HepG2 (cell line): ENCODE measurements around the gene RDH16. TPM values are rescaled to one million over a fixed set of nuclear protein-coding genes. Genes with fewer than 3 reads are reported as not detected.

Experiments
- ATAC-seq: fragments of 200-7000 bp; cut with Tn5 transposase; 3 replicates; pipeline ENCODE4 v1.9.1; 2020; ENCODE audit warnings: mild to moderate bottlenecking, moderate library complexity
- BruUV-seq: library from RNA; stranded (reverse); fragments of 400-500 nt; replicated peaks from 2 replicates; lab custom pipeline; 2021; lab: Mats Ljungman, UMichigan
- CTCF ChIA-PET: fragments of 300-600 bp; formaldehyde crosslinking; extraction: SDS; loops from one replicate; lab custom pipeline; 2021; ENCODE audit warnings: low total read pairs, inconsistent platforms, low intra/inter-chr PET ratio; lab: Yijun Ruan, JAX
- POLR2A ChIA-PET: fragments of 350-600 bp; sonication (Branson Sonifier 250); formaldehyde crosslinking; loops from one replicate; lab custom pipeline; 2020; ENCODE audit warnings: antibody characterized with exemption, inconsistent platforms; lab: Yijun Ruan, JAX
- DNase-seq: peaks from one replicate; pipeline ENCODE4 v3.0.0-alpha.2; 2015; ENCODE audit warnings: low spot score
- FAIRE-seq: peaks from 3 replicates; lab custom pipeline; 2011; peaks lifted over from hg19 to GRCh38; lab: Jason Lieb, UNC
- H2AFZ ChIP-seq: one replicate; pipeline ENCODE4 v1.6.1; 2011; ENCODE audit warnings: low read length, inconsistent platforms
- H3K27ac ChIP-seq: fragments of 300-600 bp; 3 replicates; pipeline ENCODE4 v1.8.0; 2011; ENCODE audit warnings: mixed run types, mild to moderate bottlenecking, mixed read lengths, low read length, inconsistent platforms; ENCODE audit not compliant: insufficient read depth; ENCODE audit errors: extremely low read length
- H3K27me3 ChIP-seq, 2 experiments: fragments of 200-600 bp in 1 of 2; 2 replicates in 1 of 2; 3 replicates in 1 of 2; pipeline versions ENCODE4 v1.6.0 to v1.8.0; 2011; ENCODE audit warnings: low read length in 2 of 2, mild to moderate bottlenecking in 2 of 2, moderate library complexity in 2 of 2, inconsistent platforms in 1 of 2; ENCODE audit not compliant: insufficient read depth in 2 of 2, control insufficient read depth in 1 of 2
- H3K36me3 ChIP-seq, 2 experiments: fragments of 200-600 bp in 1 of 2; replicated peaks in 1 of 2; 2 replicates in 1 of 2; 3 replicates in 1 of 2; pipeline versions ENCODE4 v1.5.1 to v1.8.0; 2011; ENCODE audit warnings: low read length in 2 of 2, inconsistent platforms in 1 of 2; ENCODE audit not compliant: insufficient read depth in 2 of 2, control insufficient read depth in 1 of 2
- H3K4me1 ChIP-seq: 2 replicates; pipeline ENCODE4 v1.5.1; 2012; ENCODE audit warnings: low read length, inconsistent platforms; ENCODE audit not compliant: insufficient read depth
- H3K4me2 ChIP-seq: 2 replicates; pipeline ENCODE4 v1.6.0; 2011; ENCODE audit warnings: low read depth, low read length, inconsistent platforms
- H3K4me3 ChIP-seq, 3 experiments: fragments of 200-600 bp in 1 of 3; sonication (generic), shearing (Covaris generic) in 1 of 3; replicated peaks in 1 of 3; 2 replicates each; pipeline ENCODE4 v1.5.1; 2011 to 2016; ENCODE audit warnings: low read length in 3 of 3, inconsistent platforms in 2 of 3, low read depth in 2 of 3, mild to moderate bottlenecking in 2 of 3, control low read depth in 1 of 3, mixed read lengths in 1 of 3; ENCODE audit not compliant: insufficient read depth in 1 of 3
- H3K79me2 ChIP-seq: one replicate; pipeline ENCODE4 v1.6.1; 2011; ENCODE audit warnings: low read length, inconsistent platforms; ENCODE audit not compliant: insufficient read depth
- H3K9ac ChIP-seq: 2 replicates; pipeline ENCODE4 v1.6.0; 2011; ENCODE audit warnings: mild to moderate bottlenecking, low read depth, low read length, inconsistent platforms; ENCODE audit not compliant: insufficient read depth
- H3K9me3 ChIP-seq: 2 replicates; pipeline ENCODE4 v1.5.1; 2012; ENCODE audit warnings: mild to moderate bottlenecking, low read length
- H4K20me1 ChIP-seq: 2 replicates; pipeline ENCODE4 v1.6.0; 2011; ENCODE audit warnings: inconsistent platforms, mild to moderate bottlenecking, low read length, moderate library complexity; ENCODE audit not compliant: insufficient read depth
- GATAD1 ChIP-seq: IDR thresholded peaks from 2 replicates; pipeline ENCODE4 v1.6.1; 2016; ENCODE audit warnings: missing genetic modification reagents, missing compliant biosample characterization
- HOXA9 ChIP-seq: sonication (generic); formaldehyde crosslinking; IDR thresholded peaks from 2 replicates; pipeline ENCODE4 v1.8.1; 2022; ENCODE audit warnings: missing genetic modification reagents, mild to moderate bottlenecking, moderate library complexity, borderline replicate concordance
- HOXD1 ChIP-seq: sonication (generic); formaldehyde crosslinking; IDR thresholded peaks from 2 replicates; pipeline ENCODE4 v1.5.0; 2020; ENCODE audit warnings: missing genetic modification reagents
- PAX8 ChIP-seq: sonication (generic); formaldehyde crosslinking; IDR thresholded peaks from 2 replicates; pipeline ENCODE4 v1.8.0; 2022; ENCODE audit warnings: mild to moderate bottlenecking, missing genetic modification reagents, borderline replicate concordance
- RELA ChIP-seq: sonication (generic); formaldehyde crosslinking; IDR thresholded peaks from 2 replicates; pipeline ENCODE4 v1.4.0; 2020; ENCODE audit warnings: missing genetic modification reagents
- SMAD9 ChIP-seq: sonication (generic); formaldehyde crosslinking; IDR thresholded peaks from 2 replicates; pipeline ENCODE4 v1.5.1; 2020; ENCODE audit warnings: mild to moderate bottlenecking, missing genetic modification reagents
- SP5 ChIP-seq: IDR thresholded peaks from 2 replicates; pipeline ENCODE4 v1.6.1; 2016; ENCODE audit warnings: low read depth, borderline replicate concordance
- TBP ChIP-seq: sonication (generic); formaldehyde crosslinking; IDR thresholded peaks from 2 replicates; pipeline ENCODE4 v1.5.0; 2020; ENCODE audit warnings: missing genetic modification reagents
- ZBTB42 ChIP-seq: sonication (generic); formaldehyde crosslinking; IDR thresholded peaks from 2 replicates; pipeline ENCODE4 v1.5.0; 2020; ENCODE audit warnings: mild to moderate bottlenecking, missing genetic modification reagents
- ZMAT3 ChIP-seq: sonication (generic); formaldehyde crosslinking; conservative IDR thresholded peaks from 2 replicates; pipeline ENCODE4 v1.7.0; 2021; ENCODE audit warnings: missing genetic modification reagents
- ZMYM3 ChIP-seq: sonication (generic); formaldehyde crosslinking; IDR thresholded peaks from 2 replicates; pipeline ENCODE4 v1.5.1; 2020; ENCODE audit warnings: mild to moderate bottlenecking, missing genetic modification reagents
- ZNF337 ChIP-seq: sonication (generic); formaldehyde crosslinking; IDR thresholded peaks from 2 replicates; pipeline ENCODE4 v1.5.1; 2020; ENCODE audit warnings: missing genetic modification reagents, low read depth, mild to moderate bottlenecking, borderline replicate concordance
- ZNF451 ChIP-seq: sonication (generic); formaldehyde crosslinking; IDR thresholded peaks from 2 replicates; pipeline ENCODE4 v1.5.0; 2020; ENCODE audit warnings: mild to moderate bottlenecking, missing genetic modification reagents
- ZNF616 ChIP-seq: sonication (generic); formaldehyde crosslinking; IDR thresholded peaks from 2 replicates; pipeline ENCODE4 v1.5.0; 2020; ENCODE audit warnings: low read depth, mild to moderate bottlenecking, missing genetic modification reagents
- WGBS: methylation state at CpG from one replicate; pipeline ENCODE4 v1.1.6; 2017; ENCODE audit warnings: low lambda C conversion rate; 5-methylcytosine and 5-hydroxymethylcytosine counted together
- in situ Hi-C: cut with HindIII; loops from 2 replicates; pipeline ENCODE4 v1.10.0; 2017; ENCODE audit warnings: low pct_unique_long_range_greater_than_20kb; ENCODE audit not compliant: extremely low pct_ligation_motif_present
- intact Hi-C: fragments of 100-400 bp; cut with micrococcal nuclease; formaldehyde crosslinking; loops from one replicate; pipeline ENCODE4 v1.10.0; 2022; ENCODE audit not compliant: unreplicated experiment
- polyA plus RNA-seq, 8 experiments: library from polyadenylated mRNA; depleted of rRNA in 3 of 8; stranded (reverse) in 7 of 8; unstranded in 1 of 8; fragments of >200 nt; fragmentation: Illumina TruSeq in 4 of 8; extraction: Trizol in 4 of 8; gene quantifications; 2 replicates each; pipeline versions ENCODE4 v1.2.1 to v1.2.3, GENCODE V29; 2011 to 2016; ENCODE audit warnings: low read depth in 4 of 8, missing spikeins in 1 of 8, mixed read lengths in 1 of 8; ENCODE audit not compliant: insufficient read depth in 1 of 8
- total RNA-seq, 5 experiments: library from RNA; depleted of rRNA; stranded (reverse); fragments of >200 nt; fragmentation: Illumina TruSeq; extraction: Trizol; gene quantifications; 2 replicates each; pipeline ENCODE4 v1.2.3, GENCODE V29; 2016; ENCODE audit warnings: low read depth in 1 of 5
- TF ChIP-seq, protein P1 (sequence below): sonication (generic); formaldehyde crosslinking; IDR thresholded peaks from 2 replicates; pipeline ENCODE4 v1.4.0; 2020; ENCODE audit warnings: missing genetic modification reagents
- TF ChIP-seq, protein P2 (sequence below): fragments of 450-650 bp; IDR thresholded peaks from 2 replicates; pipeline ENCODE4 v1.6.1; 2016
- TF ChIP-seq, protein P3 (sequence below): sonication (generic); formaldehyde crosslinking; IDR thresholded peaks from 2 replicates; pipeline ENCODE4 v1.4.0; 2020; ENCODE audit warnings: missing genetic modification reagents, borderline replicate concordance

Gene RDH16
- total and polyA plus RNA-seq, 2 of the 13 experiments (the other 11 are each of a cell fraction or from before 2014, with no cell fraction given): 0.05 to 0.13 TPM

DNA sequence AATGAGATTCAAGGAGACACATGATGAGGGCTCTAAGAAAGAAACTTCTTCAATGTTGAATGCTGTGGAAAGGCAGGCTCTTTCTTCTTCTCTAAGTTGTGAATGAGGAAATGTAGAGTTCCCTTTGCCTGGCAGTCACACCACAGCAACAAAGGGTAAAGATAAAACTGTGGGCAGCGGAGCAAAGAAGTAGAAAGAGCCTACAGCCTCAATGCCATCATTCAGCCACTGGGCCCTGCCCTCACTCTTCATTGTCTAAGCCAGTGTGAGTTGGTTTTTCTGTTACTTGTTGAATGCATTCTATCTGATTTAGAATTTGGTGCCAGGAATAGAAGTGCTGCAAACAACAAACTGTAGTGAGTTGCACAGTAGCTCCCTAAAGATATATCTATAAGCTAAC is 35.4 kb downstream of the RDH16 start:
- DNase-seq (no peak), ATAC-seq (no peak), FAIRE-seq (no peak)
- no peaks in the 10 kb centered on the region for H3K4me1 ChIP-seq
- no TSS peak for BruUV-seq
- no peak overlapping the region for H3K27ac ChIP-seq
- H3K9me3 ChIP-seq: no peaks in the 10 kb centered on the region
- H2AFZ ChIP-seq: no peak overlapping the region
- no peaks in the 10 kb centered on the region for H3K79me2 ChIP-seq
- no peak overlapping the region for H3K4me3 ChIP-seq
- no peak overlapping the region for H3K9ac ChIP-seq
- H3K36me3 ChIP-seq: no peaks in the 10 kb centered on the region
- no peaks in the 10 kb centered on the region for H4K20me1 ChIP-seq
- H3K4me2 ChIP-seq: no peak overlapping the region
- TF ChIP-seq PAX8 (CRISPR knock-in tag) (no peak), SP5 (CRISPR knock-in tag) (no peak), ZNF451 (CRISPR knock-in tag) (no peak), HOXD1 (no peak), SMAD9 (CRISPR knock-in tag) (no peak), TBP (CRISPR knock-in tag) (no peak), HOXA9 (no peak), RELA (CRISPR knock-in tag) (no peak), ZNF337 (CRISPR knock-in tag) (no peak), ZMYM3 (CRISPR knock-in tag) (no peak), ZNF616 (CRISPR knock-in tag) (no peak), GATAD1 (CRISPR knock-in tag) (no peak), ZMAT3 (CRISPR knock-in tag) (no peak), ZBTB42 (CRISPR knock-in tag) (no peak)
- TF ChIP-seq, protein P1, sequence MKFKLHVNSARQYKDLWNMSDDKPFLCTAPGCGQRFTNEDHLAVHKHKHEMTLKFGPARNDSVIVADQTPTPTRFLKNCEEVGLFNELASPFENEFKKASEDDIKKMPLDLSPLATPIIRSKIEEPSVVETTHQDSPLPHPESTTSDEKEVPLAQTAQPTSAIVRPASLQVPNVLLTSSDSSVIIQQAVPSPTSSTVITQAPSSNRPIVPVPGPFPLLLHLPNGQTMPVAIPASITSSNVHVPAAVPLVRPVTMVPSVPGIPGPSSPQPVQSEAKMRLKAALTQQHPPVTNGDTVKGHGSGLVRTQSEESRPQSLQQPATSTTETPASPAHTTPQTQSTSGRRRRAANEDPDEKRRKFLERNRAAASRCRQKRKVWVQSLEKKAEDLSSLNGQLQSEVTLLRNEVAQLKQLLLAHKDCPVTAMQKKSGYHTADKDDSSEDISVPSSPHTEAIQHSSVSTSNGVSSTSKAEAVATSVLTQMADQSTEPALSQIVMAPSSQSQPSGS: no peak
- TF ChIP-seq, protein P2, sequence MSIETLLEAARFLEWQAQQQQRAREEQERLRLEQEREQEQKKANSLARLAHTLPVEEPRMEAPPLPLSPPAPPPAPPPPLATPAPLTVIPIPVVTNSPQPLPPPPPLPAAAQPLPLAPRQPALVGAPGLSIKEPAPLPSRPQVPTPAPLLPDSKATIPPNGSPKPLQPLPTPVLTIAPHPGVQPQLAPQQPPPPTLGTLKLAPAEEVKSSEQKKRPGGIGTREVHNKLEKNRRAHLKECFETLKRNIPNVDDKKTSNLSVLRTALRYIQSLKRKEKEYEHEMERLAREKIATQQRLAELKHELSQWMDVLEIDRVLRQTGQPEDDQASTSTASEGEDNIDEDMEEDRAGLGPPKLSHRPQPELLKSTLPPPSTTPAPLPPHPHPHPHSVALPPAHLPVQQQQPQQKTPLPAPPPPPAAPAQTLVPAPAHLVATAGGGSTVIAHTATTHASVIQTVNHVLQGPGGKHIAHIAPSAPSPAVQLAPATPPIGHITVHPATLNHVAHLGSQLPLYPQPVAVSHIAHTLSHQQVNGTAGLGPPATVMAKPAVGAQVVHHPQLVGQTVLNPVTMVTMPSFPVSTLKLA: no peak
- TF ChIP-seq, protein P3, sequence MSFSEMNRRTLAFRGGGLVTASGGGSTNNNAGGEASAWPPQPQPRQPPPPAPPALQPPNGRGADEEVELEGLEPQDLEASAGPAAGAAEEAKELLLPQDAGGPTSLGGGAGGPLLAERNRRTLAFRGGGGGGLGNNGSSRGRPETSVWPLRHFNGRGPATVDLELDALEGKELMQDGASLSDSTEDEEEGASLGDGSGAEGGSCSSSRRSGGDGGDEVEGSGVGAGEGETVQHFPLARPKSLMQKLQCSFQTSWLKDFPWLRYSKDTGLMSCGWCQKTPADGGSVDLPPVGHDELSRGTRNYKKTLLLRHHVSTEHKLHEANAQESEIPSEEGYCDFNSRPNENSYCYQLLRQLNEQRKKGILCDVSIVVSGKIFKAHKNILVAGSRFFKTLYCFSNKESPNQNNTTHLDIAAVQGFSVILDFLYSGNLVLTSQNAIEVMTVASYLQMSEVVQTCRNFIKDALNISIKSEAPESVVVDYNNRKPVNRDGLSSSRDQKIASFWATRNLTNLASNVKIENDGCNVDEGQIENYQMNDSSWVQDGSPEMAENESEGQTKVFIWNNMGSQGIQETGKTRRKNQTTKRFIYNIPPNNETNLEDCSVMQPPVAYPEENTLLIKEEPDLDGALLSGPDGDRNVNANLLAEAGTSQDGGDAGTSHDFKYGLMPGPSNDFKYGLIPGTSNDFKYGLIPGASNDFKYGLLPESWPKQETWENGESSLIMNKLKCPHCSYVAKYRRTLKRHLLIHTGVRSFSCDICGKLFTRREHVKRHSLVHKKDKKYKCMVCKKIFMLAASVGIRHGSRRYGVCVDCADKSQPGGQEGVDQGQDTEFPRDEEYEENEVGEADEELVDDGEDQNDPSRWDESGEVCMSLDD (CRISPR knock-in tag): no peak
- intact Hi-C loops (no loop called here), in situ Hi-C loops (no loop called here)
- ChIA-PET POLR2A (no interaction called here), CTCF (no interaction called here)
- no peaks in the 10 kb centered on the region; a peak in 2 of 5 replicates for H3K27me3 ChIP-seq
- 61% methylated on average over 1 of the region's 1 CpG for WGBS
